B cell (primary cell): ENCODE measurements around the gene CTDNEP1.

Experiments
- CTCF ChIP-seq: fragments of 200-600 bp; IDR thresholded peaks from one replicate; pipeline ENCODE4 v1.8.0; 2022; ENCODE audit warnings: antibody characterized with exemption, mild to moderate bottlenecking
- EZH2 ChIP-seq: IDR thresholded peaks from 2 replicates; pipeline ENCODE4 v1.6.1; 2012; ENCODE audit warnings: borderline replicate concordance, low read depth, mild to moderate bottlenecking, moderate library complexity, low read length; ENCODE audit not compliant: insufficient read depth, poor library complexity, severe bottlenecking

- TF ChIP-seq CTCF (no peak), EZH2 (no peak)
Observed at GRCh38 chr17:7292194-7292593, 40.7 kb upstream of the CTDNEP1 start.
